GM19193 (cell line): ENCODE measurements around the gene MED25.

ENCODE experiments used
- POLR2A ChIP-seq: IDR thresholded peaks from 4 replicates; pipeline ENCODE4 v1.6.1; 2011; ENCODE audit not compliant: insufficient read depth, insufficient read length; ENCODE audit errors: extremely low read depth

MED25 gene

DNA sequence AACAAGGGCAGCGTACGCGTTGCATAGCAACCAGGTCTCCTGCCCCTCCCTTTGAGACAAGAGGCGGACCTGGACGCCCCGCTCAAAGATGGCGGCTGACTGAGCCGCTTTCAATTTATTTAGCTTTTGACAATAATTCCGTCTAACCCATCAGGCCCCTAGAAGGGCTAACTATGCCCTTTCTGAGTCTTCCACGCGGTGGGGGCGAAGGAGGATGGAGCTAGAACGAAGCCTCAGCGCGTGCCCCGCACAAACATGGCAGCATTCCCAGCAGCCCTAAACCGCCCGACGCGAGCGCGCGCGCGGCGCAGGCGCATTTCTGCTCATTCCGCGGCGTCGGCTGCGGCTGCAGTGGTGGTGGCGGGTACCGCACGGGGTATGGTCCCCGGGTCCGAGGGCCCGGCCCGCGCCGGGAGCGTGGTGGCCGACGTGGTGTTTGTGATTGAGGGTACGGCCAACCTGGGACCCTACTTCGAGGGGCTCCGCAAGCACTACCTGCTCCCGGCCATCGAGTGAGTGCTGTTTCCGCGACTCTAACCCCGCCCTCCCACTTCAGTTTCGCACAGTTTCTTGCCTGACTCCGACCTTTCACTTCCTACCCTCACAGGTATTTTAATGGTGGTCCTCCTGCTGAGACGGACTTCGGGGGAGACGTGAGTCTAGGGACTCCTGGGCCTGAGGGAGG is at the start of gene MED25:
MED25 (plus strand) TSS at position 326 of the 685 bp plus-strand sequence; CDS start at position 379, 53 bp downstream.
- peak; percentile 84 for TF ChIP-seq POLR2A

DNA sequence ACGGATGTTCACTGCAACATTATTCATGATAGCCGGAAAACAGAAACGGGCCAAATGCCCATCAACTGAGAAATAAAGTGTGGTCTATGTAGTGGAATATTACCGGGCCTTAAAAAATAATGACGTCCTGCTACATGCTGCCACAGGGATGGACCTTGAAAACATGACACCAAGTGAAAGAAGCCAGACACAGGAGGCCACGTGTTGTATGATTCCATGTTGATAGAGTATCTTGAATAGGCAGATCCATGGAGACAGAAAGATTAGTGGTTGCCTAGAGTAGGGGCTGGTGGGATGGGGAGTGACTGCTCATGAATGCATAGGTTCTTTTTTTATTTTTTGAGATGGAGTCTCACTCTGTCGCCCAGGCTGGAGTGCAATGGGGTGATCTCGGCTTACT is 47.6 kb upstream of the MED25 start:
- no peak for TF ChIP-seq POLR2A

DNA sequence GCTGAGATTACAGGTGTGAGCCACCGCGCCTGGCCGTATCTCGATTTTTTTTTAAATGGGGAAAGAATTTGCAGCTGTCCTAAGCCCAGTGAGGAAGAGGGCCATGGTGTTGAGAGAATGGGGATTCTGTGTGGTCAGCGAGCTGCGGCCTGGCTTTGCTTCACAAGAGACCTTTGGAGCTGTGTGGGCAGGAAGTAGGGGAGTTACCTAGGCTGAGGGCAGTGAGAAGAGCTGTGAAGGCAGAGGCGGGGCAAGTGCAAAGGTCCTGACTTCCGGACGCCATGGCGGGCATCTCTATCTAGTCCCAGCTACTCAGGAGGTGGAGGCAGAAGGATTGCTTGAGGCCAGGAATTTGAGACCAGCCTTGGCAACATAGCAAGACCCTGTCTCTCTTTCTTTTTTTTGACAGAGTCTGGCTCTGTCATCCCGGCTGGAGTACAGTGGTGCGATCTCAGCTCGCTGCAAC is 46.4 kb upstream of the MED25 start:
- TF ChIP-seq POLR2A = no peak

DNA sequence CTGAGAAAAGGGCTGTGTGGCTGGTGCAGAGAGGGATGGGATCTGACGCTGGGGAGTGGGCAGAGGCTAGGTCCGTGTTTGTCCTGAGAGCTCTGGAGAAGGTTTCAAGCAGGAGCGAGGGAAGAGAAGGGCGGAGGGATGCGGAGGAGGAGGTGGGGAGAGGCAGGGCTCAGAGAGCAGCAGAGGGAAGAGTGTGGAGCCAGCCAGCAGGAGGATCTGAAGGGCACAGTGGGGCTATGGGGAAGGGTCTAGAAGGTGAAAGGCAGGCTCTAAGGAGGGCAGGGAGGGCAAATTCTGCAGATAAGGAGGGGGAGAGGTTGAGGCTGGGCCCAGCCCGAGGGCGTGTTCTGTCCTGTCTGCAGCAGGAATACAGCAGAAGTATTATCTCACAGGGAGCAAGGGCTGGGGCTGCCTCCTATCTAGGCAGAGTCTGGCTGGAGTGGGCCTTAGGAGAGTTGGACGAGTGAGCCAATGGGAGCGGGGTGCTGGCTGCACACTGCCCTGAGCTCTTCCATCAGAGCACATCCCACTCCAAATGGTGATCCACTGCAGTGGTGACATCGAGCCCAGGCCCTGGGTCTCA is 45.1 kb upstream of the MED25 start:
- TF ChIP-seq POLR2A = no peak

DNA sequence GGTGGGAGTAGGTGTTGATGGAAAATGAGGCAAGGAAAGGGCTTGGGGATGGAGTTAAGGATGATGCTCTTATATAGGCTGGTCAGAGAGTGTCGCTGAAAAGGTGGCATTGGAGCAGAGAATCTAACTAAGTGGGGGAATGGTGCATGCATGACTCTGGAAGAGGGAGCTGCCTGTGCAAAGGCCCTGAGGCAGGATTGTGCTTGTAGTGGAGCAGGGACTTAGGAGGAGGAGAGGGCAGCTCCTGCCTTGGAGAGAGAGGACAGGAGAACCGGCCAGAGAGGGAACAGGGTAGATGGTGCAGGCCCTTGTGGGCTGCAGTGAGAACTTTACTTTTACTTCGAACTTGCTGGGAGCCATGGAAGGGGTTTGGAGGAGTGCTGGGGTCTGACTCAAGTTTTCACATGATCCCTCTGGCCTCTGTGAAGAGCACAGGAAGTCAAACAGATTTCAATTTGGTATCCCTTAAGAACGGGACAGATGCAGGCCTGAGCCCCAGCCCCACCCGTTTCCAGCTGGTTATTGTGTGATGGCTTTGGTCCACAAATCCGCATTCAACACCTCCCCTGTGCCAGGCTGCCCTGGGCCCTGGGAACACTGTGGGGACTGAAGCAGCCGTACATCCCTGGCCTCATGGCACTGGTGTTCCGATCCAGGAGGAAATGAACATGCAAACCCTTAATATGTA is 44.3 kb upstream of the MED25 start:
- no peak for TF ChIP-seq POLR2A

DNA sequence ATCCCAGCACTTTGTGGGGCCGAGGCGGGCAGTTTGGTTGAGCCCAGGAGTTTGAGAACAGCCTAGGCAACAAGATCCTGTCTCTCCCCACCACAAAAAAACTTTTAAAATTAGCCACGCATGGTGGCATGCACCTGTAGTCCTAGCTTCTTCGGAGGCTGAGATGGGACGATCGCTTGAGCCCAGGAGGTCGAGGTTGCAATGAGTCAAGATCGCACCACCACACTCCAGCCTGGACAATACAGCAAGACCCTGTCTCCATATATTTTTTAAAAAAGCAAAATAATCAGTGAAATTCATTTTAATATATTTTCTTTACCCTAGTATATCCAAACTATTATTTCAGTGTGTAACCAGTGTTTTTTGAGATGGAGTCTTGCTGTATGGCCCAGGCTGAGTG is 43.1 kb upstream of the MED25 start:
- TF ChIP-seq POLR2A = no peak

DNA sequence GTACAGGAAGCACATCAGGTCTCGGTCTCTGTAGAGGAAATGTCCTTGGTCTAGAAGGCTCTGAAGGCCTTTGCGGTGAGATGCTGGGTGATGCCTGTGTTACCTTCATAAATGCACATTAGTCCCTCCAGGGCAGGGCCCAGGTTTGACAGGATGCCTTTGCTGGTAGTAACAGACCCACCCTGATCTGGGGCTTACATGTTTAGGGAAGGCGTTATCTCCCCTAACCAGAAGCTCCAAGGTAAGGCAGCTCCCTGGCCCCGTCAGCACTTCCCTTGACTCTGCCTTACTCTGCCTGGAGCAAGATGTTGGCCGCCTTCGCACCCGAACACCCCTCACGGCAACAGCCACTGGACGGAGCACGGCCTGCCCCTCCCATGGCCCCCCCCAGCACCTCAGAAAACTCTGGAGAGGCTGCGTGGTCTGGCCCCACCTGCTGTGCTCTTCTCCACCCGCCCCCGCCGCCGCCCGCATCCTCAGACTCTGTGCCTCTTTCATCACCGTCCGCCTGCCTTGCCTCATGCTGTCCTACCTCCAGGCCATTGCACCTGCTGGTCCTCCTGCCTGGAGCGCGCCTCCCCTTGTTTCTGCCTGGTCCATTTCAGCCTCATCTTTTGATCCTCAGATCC is 42.2 kb upstream of the MED25 start:
- TF ChIP-seq POLR2A = no peak

DNA sequence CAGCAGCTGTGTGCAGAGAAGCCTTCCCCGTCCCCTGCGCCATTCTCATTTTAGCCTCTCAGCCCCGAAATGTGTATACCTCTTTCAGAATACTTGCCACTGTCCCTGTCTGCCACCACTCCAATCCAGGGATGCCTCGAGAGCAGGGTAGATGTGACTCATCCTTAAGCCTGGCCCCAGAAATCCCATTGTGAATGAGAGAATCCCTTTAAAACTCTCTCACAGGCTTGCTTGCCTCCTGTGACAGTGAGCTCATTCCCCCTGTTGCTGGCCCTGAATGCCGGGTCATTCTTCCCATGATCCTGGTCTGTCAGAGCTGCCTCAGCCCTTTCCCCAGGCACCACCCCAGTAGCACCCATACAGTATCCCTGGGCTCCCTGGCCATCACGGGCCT is 41.7 kb upstream of the MED25 start:
- no peak for TF ChIP-seq POLR2A

DNA sequence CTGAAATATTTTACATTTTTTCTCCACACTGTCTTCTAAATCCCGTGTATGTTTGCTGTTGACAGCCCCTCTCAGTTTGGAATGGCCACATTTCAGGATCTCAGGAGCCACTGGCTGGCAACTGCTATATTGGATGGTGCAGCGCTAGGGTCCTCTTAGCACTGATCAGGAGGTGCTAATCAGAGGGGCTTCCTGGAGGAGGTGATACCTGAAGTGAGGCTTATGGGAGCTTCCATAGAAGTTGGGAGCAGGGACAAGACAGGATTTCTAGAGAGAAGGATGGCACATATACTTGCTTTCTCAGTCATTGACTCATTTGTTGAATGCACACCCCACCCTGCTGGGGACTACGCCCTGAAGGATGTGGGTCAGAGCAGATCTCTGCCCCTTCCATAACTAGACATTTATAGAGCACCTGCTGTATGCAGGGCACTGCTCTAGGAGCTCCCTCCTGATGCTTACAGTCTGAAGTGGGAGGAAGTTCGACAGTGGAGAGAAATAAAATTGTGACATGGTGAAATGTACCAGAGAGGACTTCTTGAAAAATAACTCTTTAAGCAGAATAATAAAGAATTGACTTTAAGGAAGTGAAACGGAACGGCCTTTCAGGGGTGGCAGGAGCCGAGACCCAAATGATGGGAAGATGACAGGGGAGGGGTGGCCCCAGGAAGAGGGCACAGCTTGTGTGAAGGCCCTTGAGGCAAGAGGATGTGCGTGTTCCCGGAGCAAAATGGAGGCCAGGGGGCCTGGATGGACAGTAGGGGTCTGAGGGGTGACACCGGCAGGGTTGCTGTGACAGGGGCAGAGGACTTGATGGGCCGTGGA is 38.1 kb upstream of the MED25 start:
- TF ChIP-seq POLR2A = no peak

DNA sequence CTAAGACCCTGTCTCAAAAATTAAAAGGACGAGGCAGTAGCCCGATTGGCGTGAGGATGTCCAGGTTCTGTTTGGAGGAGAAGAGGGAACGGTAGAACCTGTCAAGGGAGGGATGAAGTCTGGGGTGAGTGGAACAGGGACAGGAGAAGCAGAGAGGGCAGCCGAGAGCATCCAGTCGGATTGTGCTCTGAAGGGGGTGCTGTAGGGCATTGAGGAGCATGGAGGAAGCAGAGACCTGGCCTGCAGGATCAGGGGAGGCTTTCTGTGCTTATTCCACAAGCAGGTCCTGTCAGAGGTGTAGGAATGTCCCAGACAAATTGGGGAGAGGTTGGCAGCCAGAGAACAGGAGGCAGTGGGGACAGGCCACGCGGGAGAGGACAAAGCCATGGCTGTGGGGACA is 37.2 kb upstream of the MED25 start:
- no peak for TF ChIP-seq POLR2A

DNA sequence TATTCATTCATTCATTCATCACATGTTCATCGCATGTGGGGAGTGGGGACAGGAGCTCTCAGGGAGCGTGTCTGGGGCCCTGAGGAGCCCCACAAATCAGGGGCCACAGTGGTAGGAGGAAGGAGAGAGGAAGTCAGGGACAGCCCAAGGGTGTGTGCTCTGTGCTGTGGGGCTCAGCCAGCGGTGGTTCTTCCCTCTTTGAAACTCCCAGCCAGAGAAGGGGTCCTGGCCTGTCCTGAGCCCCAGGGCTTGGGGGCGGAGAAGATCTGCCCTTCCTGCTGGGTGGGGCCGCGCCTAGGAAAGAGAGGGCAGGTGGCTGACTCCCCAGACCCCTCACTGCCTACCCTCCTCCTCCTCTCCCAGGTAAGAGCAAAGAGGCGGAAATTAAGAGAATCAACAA is 36.7 kb upstream of the MED25 start:
- no peak for TF ChIP-seq POLR2A

DNA sequence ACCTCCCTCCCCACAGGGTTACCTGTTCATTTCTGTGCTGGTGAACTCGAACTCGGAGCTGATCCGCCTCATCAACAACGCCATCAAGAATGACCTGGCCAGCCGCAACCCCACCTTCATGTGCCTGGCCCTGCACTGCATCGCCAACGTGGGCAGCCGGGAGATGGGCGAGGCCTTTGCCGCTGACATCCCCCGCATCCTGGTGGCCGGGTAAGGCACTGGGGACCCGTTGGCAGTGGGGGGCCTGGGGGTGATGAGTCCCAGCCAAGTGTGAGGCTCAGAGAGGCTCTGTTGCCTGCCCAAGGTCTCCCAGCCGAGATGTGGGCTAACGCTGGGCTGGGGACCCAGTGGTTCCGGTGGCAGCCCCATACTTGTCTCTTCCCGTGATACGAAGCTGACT is 35.6 kb upstream of the MED25 start:
- TF ChIP-seq POLR2A = no peak

DNA sequence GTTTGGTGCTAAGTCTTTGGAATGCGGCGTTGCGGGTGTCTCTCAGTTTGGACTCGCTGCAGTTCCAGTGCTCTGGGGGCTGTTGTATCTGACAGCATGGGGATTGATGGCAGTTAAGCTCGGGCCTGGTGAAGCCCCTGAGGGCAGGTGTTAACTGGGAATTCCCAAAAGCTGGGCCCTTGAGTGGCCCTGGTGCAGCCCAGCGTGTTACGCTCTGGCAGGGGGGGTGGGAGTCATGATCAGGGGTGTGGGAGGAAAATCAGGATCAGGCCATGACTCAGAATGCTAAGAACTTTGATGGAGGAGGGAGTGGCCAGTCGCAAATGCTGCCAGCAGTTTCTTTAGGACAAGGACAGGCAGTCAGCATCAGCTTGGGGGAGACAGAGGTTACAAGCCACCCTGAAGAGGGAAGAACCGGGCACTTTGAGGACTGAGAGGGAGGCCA is 31.7 kb upstream of the MED25 start:
- no peak for TF ChIP-seq POLR2A

DNA sequence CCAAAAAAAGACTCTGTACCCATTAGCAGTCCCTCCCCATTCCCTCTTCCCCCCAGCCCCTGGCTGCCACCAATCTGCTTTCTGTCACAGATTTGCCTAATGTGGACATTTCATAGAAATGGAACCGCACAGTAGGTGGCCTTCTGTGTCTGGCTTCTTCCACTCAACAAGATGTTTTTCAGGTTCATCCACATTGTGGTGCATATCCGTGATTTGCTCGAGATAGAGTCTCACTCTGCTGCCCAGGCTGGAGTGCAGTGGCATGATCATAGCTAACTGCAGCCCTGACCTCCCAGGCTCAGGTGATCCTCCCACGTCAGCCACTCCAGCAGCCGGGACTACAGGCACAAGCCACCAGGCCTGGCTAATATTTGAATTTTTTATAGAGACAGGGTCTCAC is 30.3 kb upstream of the MED25 start:
- TF ChIP-seq POLR2A = no peak

DNA sequence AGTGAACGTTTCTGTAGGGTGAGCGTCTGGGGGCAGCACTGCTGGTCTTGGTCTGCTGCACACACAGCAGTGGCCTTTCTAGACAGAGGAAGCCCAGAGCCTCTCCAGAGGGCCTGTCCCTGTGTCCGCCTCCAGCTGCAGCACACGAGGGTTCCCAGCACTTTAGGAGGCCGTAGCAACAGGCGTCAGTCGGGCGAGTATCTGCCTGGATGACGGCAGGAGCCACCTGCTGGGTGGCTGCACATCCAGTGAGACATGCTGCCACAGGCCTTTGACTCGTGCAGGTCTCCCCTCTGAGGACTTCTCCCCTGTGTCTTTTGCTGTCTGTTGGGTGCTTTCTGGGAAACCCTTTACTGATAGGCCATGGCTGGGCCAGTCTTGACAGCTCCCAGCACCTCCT is 29.2 kb upstream of the MED25 start:
- no peak for TF ChIP-seq POLR2A
